ENCODE measurements around the gene TMEM258.

Gene TMEM258

DNA sequence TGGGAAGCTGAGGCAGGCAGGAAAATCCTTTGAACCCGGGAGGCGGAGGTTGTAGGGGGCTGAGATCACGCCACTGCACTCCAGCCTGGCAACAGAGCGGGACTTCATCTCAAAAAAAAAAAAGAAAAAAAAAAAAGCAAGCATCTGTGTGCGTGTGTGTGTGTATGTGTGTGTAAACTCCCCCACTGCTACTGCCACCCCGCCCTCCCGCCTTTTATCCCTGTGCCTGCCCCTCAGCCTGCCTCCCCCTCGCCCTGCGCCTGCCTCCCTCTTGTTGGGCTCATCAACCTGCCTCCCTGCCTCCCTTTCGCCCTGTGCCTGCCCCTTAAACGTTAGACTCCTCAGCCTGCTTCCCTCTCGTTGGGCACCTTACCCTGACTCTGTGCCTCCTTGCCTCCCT, 18.0 kb downstream of the TMEM258 start:
- no peak for DNase-seq

DNA sequence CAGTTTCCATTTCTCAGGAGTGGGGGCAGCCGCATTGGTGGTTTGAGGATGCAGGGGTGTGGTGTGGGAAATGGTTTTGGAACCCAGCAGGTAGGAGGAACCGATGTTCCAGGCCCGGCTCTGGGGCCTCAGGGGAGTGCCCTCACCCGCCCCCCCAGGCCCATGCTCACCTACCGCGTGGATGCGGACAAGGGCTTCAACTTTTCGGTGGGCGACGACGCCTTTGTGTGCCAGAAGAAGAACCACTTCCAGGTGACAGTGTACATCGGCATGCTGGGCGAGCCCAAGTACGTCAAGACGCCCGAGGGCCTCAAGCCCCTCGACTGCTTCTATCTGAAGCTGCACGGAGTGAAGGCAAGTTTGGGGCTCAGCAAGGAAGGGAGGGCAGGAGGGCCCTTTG, 18.6 kb downstream of the TMEM258 start:
- no peak for DNase-seq

DNA sequence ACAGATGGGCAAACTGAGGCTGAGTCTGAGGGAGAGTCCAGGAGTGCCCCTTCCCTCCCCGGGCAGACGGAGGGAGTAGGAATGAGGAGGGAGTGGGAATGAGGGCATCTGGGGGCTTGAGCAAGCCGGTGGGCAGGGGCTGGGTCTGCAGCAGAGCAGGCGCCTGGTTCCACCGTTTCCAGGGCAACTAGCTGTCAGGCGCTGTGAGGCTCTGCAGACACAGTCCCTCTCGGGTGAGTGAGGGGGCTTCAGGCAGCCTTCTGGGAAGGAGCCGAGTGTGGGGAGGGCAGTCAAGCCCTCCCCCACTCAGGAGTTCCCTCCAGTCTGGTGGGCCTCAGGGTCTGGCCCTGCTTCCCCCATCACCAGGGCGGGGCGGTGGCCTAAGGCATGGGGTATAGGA, 19.0 kb downstream of the TMEM258 start:
- DNase-seq: no peak

DNA sequence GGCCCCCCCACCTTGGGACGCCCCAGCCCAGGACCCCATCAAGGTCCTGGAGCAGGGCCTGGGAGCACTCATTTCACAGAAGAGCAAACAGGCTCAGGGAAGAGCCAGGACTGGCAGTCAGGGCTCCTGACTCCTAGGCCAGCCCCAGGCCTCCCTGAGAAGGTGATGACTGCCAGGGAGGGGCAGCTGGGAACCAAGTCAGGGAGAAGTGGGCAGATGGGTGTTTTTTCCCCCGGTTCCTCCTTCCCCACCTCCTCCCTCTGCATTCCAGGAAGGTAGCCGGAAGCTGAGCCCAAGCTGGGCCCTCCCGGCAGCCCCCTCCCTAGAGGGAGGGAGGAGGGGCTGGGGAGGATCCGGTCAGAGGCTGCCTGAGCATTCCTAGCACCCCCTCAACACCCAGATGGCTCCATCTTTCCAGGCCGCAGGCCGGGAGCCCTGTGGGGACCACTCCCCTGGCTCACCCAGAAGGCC, 20.4 kb downstream of the TMEM258 start:
- no peak for DNase-seq

DNA sequence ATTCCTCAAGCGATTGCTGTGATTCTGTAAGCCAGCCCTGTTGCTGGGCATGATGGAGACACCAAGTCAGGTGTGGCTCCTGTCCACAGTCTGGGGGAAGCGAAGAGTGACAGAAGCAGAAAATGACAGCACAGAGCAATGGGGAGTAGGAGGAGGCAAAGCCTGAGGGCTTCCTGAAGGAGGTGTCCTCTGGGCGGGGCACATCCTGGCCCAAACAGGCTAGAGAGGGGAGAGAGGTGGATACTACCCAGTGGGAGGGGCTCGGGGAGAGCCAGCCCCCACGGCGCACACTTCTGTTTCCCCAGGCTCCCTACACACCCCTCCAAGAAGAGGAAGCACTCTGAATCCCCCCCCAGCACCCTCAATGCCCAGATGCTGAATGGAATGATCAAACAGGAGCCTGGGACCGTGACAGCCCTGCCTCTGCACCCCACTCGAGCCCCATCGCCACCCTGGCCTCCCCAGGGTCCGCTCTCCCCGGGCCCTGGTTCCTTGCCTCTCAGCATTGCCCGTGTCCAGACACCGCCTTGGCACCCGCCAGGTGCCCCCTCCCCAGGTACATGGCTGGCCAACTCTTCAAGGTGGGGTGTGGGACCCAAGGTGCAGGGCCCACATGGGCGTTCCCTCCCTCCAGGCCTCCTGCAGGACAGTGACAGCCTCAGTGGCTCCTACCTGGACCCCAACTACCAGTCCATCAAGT, 21.1 kb downstream of the TMEM258 start:
- no peak for DNase-seq

DNA sequence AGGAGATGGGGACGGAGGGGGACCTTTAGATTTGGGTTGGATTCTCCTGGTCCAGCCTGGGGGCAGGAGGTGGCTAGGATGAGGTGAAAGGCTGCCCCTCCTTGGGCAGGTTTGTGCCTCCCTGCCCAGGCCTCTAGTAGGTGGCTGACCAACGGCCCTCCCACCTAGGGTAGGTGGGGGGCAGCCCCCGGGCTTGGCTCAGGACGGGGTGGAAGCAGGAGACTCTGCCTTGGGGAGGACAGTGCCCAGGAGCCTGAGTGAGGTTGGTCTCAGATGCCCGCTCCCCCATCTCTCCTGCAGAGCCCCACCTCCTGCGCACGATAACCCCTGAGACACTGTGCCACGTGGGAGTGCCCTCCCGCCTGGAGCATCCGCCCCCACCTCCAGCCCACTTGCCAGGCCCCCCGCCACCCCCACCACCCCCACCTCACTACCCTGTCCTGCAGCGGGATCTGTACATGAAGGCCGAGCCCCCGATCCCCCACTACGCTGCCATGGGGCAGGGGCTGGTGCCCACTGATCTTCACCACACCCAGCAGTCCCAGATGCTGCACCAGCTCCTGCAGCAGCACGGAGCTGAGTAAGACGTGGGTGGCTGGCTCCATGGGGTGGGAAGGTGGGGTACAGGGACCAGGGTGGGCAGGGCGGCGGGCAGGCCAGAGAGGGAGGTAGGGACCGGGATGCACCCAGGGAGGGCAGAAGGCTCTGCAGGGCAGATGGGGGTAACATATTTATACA, 22.3 kb downstream of the TMEM258 start:
- no peak for DNase-seq

DNA sequence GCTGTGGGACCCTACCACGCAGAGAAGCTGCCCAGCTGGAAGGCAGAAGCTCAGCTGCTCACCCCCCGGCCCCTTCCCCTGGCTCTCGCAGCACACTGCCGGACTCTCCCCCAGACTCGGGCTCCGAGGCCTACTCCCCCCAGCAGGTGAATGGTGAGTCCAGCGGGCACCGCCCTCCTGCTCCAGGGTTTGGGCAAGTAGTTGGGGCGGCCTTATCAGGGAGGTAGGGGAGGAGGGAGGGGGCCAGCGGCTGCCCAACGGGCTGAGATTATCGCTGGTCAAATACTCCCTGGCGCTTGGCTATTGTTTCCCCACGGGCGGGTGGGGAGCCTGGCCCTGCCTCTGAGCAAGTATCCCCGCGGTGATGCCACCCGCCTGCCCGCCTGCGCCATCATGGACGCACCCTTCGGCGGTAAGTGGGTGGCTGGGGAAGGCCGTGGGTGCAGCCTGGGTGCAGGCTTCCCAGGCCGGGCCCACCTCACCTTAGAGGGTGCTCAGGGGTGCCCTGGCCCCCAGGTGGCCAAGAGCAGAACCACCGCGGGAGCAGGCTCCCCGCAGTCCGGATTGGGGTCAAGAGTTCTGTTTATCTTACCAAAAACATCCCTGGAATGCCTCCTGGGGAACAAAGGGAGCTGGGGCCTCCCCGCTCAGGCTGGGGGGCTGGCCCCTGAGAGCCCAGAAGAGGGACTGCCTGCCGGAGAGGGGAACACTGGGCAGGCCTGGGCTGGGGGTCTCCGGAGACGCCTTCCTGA, 23.1 kb downstream of the TMEM258 start:
- no peak for DNase-seq

DNA sequence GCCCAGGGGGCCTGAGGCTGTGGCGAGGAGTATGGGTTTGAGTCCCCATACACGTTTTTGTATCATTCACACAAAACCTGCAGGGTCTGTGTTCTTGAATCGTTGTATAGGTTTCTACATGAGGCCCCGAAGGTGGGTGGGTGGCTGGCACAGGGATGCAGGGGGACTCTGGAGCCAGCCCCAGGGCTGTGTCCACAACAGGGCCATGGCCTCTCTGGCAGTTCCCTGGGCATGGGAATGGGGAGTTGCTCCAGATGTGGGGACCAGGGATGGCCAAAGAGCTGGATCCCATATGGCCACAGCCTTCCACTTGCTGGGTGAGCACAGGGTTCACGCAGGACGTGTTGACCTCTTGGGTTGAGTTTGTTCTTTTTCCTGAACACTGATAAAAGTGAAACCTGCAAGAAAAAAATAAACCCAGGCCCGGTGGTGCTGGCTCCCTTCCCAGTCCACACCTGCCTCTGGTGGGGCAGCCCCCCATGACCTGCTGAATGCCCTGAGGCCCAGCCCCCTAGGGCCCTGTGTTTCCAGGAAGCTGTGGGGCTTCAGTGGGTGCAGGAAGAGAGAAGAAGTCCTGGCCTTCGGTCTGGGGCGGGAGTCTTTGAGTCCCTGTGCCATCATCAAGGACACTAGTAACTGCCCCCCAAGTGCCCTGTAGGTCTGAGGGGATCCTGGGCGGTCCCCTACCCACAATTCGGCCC, 23.9 kb downstream of the TMEM258 start:
- no peak for DNase-seq

DNA sequence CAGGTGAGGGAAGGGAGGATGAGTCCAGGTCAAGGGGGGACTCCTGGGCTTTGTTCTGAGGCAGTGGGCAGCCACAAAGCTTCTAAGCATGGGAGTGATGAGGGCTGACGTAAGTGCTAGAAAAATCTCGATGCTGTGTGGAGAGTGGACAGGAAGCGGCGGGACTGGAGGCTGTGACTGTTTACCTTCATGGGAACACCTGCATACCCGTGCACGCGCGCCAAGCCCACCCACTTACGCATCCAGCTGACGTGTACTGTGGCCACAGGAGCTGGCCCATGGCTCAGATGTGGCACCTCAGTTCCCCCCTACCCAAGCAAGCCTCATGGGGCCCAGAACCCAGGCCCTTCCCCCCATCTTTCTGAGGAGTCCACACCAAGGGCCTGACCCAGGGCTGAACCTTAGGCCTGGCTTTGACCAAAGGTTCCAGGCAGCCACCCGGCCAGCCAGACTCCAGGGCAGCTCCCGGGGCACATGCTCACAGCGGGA, 26.0 kb downstream of the TMEM258 start:
- DNase-seq: no peak

DNA sequence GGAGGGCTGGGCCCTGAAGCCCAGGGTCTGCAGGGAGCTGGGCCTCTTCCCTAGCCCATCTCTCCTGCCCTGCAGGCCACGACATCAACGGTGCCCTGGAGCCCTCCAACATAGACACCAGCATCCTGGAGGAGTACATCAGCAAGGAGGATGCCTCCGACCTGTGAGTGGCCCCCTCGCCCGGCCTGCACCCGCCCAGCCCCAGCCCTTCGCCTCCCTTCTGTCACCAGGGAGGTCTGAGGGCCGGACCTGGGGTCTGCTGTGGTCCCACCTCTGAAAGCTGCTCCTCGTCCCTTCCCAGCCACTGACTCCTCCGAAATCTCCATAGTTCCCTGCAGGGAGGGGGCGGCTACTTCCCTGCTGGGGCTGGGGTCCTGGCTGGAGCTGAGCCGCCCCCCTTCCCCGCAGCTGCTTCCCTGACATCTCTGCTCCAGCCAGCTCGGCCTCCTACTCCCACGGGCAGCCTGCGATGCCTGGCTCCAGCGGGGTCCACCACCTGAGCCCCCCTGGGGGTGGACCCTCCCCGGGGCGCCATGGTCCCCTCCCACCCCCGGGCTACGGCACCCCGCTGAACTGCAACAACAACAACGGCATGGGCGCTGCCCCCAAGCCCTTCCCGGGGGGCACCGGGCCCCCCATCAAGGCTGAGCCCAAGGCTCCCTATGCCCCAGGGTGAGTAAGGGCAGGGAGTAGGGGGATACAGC, 26.7 kb downstream of the TMEM258 start:
- no peak for DNase-seq

DNA sequence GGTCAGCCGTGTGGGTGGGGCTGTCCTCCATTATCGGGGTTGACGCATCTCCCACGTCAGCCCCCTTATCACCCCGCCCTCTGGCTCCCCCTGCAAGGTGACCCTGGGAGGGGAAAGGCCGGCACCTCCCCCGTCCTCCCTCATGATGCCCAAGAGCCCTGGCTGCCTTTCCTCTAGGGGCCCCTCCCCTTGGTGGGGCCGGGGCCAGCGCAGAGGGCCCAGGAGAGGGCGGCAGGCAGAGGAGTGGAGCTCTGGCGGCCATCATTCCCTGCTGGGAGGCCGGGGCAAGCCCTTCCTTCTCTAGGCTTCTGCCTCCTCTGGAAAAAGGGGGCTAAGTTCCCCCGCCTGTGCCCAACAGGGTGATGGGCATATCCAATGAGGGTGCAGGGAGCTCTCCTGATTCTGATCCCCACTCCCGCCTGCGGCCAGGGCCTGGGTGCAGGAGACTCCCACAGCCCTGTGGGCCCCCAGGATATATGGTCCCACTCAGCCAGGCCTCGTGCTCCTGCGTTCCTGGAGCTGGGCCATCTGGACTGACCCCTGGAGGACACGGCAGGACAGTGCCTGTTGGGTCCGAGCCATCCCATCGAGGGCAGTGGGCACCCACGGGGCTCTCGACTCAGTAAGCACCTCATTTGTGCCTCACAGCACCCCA, 27.7 kb downstream of the TMEM258 start:
- DNase-seq: no peak

DNA sequence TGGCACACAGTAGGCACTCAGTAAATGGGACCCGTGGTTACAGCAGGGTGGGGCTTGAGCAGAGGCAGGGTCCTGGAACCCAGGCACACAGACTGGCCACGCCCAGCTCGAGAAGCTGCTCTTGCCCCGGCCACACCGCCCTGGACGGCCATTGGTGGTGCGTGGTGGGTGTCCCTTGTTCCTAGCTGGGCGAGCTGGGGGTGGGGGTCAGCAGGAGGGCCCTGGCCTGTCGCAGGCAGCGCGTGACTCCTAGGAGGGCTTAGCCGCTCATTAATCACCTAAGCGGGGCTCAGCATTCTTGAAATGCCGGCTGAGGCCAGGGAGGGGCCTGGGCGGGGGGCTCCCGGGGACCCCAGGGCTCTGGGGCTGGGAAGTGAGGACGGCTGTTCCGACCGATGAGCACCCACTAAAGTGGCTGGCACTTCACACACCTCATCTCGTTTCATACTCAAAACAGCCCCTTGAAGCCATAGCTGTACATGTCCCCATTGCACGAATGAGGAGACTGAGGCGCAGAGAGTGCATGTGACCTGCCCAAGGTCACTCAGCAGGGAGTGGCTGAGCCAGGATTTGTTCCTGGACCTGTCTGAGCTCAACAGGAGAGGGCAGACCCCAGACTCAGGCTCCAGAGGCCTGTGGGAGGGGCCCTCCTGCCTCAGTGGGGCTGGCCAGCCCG, 28.3 kb downstream of the TMEM258 start:
- no peak for DNase-seq

DNA sequence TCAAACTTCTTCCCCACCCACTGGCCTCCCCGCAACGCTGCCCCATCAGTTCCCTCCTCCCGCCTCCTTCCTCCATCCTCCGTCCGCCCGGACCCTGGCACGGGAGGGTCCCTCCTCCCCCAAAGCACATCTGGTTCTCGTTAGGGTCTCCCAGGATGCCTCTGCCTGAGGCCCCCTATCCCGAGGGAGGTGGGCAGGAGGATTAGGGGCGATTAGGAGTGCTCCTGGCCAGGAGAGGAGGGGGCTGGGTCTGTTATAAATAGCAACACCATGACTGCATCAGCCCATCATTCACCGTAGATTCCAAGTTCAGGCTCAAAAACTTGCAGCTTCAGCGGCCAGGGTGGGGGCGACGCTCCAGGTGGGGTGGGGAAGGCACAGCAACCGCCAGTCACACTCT, 29.6 kb downstream of the TMEM258 start:
- no peak for DNase-seq

DNA sequence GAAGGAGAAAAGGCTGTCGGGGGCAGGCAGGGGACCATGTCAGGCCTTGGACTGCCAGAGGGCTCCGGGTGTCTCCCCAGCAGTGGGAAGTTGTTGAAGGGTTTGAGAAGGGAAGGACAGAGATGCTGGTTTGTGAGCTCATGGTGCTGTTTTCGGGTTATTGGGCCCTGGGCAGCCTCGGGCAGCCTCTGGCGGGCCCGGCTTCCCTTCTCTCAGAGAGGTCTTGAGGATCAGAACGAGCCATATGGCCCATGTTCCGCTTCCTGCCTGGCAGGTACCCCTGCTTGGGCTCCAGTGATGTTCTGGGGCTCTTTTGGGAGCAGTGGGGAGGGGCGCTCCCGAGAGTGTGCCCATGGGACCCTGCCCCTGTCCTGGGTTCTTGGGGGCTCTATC, 30.2 kb downstream of the TMEM258 start:
- no peak for DNase-seq

DNA sequence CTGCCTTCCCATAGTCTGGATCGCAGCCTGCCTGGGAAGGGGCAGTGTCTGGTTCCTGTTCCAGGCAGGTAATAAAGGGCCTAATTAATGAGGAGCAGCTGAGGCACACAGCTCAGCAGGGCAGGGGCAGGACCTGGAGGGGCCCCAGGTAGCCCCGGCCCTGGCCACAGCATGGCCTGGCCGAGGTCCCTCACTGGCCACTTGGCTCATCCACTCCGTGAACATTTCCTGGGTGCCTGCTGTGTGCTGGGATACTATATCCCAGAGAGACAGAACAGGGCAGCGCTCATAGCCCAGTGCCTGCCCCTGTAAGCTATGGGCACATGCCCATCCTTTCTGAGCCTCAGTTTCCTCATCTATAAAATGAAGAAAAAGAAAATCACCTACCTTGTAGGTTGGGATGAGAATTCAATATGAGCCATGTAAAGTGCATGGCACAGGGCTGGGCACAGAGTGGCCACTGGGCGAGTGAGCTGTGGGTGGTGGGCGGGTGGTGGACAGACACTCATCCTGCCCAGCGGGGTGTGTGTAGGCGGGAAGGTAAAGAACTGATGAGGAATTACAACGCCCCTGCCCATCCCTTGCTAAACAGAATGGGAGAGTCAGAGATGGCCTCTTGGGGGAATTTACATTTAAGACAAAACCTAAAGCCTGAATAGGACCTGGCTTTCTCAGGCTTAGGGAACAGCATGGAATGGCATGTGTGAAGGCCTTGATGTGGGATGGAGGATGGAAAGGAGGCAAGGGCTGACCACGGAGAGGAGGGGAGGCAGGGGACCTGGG, 30.8 kb downstream of the TMEM258 start:
- no peak for DNase-seq

DNA sequence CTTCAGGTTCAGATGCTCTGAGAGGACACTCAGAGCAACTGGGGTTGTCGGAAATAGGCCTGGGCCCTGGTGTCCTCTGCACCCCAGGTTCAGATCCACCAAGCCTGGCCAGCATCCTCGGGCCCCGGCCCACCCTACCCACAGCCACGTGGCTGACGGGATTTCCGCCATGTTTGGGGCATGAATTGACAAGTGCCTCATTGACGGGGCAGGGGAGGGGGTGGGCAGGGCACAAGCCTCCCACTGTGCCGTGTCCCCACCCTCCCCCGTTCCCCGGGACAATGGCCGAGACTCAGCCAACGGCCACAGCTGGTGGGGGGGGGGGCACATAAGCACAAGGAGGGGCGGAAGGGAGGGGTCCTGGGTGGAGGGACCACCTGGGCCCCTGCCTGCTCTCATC, 31.5 kb downstream of the TMEM258 start:
- DNase-seq: no peak

DNA sequence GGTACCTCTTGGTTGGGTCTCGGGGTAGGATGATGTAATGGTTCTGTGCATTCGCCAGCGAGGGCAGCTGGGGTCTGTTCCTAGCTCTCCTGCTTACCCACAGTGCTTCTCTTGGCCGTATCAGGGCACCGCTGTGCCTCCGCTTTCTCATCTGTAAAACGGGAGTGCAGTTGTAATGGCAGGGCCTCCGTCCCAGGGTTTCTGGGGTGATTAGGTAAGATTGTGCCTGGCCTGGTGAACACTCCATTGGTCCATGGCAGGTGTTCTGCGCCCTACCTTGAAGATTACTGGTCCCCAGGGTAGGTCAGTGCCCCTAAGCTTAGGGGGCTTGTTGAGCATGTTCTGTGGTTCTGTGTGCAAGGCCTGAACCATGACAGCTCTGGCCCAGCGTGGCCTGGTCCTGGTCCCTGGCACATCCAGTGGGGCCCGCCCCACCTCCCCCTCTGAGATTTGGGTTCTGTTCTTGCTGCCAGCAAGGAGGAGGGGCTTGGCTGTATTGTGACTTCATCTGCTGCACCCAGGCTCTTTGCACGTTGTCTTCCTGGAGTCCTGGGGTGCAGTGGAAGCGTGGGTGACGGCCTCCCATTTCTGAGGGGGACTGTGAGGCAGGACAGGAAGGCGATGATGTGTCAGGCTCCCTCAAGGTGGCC, 35.1 kb downstream of the TMEM258 start:
- no peak for DNase-seq

DNA sequence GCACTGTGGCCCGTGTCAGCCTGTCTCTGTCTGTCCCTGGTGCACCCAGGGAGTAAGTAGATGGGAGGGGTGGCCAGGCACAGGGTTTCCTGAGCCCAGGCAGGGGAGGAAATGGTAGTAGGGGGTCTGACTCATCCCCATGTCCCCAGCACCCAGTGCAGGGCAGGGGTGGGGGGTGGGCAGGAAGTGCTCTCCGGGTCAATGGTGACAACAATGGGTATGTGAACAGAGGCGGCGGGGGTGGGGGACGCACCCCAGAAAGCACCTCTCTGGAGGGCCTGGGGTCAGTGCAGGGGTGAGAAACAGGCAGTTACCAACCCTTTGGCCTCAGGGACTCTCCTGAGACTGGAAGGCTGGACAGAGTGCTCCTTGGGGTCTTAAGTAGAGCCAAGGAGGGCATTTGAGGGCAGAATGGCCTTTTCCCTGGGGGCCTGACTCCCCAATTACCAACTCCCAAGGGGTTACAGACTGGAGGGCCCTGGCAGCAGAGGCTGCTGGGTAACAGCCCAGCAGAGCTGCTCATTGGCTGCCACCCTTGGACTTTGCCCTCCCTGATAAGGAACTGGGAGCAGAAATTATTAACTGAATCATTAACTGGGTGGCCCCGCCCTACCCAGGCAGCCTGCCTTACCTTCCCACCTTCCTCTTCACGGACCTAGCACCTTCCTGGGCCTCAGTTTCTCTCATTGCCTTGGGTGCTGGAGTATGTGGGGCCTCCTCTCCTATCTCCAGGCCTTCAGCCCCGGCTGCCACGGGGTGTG, 35.8 kb downstream of the TMEM258 start:
- DNase-seq: no peak

DNA sequence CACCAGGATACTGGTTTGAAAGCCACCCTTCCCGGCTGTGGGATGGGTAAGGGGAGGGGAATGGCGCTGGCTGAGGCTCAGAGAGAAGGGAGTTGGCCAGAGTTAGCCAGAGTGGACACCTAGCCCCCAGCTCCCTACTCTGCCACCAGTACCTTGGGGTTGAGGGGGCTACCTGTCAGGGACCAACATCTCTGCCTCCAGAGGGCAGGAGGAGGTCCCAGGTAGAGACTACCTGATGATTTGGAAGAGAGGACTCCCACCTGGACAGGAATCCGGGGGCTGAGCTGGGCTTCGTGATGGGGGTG, 36.3 kb downstream of the TMEM258 start:
- no peak for DNase-seq

All from NCI-H1694 (cell line).